ENCODE measurements around the gene HCRT.

DNA sequence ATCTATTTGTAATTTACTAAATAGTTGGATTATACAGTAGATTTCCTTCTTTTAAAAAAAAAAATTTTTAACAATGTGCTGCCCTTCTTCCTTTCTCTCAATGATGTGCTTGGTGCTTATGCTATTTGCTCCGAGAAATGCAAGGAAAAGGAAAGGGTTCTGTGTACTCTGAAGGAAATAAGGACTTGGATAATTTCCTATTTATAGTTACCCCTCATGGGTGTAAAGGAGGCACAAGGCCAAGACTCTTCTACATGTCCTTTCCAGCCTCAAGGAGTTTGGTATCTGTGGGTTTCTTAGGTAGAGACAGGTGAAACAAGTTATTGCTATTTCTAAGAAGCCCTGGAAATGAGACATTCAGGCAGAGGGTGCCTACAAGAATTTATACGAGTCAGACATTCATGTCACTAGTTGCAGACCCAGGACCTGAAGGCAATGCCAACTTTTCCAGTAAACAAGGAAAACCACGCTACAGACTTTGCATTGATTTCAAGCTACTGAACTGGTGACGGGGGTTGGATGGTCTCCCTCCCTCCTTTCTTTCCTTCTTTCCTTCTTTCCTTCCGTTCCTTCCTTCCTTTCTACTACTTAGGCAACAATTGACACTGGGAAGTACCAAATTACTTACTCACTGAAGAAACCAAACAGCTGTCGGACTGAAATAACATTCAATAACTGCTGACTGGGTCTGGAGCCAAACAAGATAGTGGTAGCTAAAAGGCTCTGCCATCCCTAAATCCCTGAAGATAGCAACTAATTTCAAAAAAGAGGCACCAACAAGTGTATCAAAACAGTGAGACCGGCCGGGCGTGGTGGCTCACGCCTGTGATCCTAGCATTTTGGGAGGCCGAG, 42.8 kb upstream of the HCRT start:
- TF ChIP-seq, protein P1, sequence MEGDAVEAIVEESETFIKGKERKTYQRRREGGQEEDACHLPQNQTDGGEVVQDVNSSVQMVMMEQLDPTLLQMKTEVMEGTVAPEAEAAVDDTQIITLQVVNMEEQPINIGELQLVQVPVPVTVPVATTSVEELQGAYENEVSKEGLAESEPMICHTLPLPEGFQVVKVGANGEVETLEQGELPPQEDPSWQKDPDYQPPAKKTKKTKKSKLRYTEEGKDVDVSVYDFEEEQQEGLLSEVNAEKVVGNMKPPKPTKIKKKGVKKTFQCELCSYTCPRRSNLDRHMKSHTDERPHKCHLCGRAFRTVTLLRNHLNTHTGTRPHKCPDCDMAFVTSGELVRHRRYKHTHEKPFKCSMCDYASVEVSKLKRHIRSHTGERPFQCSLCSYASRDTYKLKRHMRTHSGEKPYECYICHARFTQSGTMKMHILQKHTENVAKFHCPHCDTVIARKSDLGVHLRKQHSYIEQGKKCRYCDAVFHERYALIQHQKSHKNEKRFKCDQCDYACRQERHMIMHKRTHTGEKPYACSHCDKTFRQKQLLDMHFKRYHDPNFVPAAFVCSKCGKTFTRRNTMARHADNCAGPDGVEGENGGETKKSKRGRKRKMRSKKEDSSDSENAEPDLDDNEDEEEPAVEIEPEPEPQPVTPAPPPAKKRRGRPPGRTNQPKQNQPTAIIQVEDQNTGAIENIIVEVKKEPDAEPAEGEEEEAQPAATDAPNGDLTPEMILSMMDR (IDR thresholded peaks at IDR 0.05) = no peak
- TF ChIP-seq BHLHE40 (IDR thresholded peaks at IDR 0.05; ENCODE audit: low read depth, low read length) (no peak), RARB (CRISPR knock-in tag; IDR thresholded peaks at IDR 0.05) (no peak), HOXA7 (CRISPR knock-in tag; IDR thresholded peaks at IDR 0.05) (no peak)

Measured in A549 (cell line).